ENCODE data around the gene SPRYD3.

Gene SPRYD3

DNA sequence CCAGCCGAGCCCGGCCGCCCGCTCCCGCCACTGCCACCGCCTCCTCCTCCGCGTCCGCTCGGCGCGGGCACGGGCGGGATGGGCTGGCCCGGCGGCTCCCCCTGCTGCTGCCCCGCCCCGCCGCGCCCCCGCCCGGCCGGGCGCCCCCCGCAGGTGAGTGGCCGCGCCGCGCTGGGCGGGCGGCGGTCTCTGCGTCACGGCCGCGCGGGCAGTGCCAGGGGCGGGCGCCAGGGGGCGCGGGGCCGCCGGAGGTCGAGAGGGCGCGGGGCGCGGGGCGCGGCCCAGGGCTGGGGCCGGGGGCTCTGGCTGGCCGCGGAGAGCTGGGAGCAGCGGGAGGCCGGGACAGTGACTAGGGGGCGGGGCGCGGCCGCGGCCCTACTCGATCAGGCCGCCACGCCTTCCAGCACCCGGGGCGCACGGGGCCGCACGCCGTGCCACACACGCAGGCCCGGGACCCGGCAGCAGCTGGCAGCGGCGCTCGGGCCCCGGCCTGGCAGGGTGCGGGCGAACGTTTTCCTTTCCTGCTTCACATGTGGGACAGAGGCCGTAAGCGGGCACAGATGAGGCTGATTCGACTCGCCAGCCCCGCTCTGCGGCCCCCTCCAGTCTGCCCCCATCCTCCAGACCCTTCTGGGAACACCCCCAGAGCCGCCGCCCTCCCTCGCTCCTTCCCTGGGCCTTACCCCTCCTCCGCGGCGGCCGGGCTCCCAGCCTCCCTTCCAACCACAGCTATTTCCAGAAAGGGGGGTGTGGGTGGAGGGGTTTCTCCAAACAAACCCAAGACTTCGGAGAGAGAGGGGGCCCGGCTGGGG, 31.8 kb downstream of the SPRYD3 start:
- no peak for DNase-seq (ENCODE audit: low read depth)
- TF ChIP-seq, protein P1, sequence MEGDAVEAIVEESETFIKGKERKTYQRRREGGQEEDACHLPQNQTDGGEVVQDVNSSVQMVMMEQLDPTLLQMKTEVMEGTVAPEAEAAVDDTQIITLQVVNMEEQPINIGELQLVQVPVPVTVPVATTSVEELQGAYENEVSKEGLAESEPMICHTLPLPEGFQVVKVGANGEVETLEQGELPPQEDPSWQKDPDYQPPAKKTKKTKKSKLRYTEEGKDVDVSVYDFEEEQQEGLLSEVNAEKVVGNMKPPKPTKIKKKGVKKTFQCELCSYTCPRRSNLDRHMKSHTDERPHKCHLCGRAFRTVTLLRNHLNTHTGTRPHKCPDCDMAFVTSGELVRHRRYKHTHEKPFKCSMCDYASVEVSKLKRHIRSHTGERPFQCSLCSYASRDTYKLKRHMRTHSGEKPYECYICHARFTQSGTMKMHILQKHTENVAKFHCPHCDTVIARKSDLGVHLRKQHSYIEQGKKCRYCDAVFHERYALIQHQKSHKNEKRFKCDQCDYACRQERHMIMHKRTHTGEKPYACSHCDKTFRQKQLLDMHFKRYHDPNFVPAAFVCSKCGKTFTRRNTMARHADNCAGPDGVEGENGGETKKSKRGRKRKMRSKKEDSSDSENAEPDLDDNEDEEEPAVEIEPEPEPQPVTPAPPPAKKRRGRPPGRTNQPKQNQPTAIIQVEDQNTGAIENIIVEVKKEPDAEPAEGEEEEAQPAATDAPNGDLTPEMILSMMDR (IDR thresholded peaks at IDR 0.05; ENCODE audit: control insufficient read depth, extremely low read depth, insufficient read depth), result peak; percentile 62
- H3K4me3 ChIP-seq (ENCODE audit: low read depth, low read length), result peak overlapping the region; percentile 61

DNA sequence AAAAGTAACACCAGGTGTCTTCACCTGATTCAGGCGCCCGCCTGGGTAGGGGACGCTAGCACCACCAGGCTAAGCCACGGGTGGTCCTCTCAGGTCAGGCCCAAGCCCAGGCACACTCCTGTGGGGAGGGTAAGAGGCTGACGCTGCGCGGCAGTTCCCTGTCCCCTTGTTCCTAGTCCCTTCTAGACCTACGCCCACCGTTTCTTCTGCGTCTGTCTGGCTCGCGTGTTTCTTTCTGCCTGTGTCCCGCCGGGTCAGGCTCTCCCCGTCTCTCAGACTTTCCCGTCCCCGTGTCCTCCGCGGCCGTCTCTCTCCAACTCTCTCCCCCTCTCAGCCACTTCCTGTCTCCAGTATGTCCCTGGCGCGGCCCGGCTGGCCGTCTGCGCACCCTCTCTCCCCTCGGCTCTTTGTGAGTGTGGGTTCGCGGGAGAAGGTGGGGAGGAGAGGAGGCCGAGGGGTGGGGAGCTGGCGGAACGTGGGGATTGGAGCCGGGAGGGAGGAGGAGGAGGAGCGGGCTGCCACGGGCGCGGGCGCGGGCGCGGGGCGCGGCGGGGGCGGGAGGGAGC, 32.5 kb downstream of the SPRYD3 start:
- no peak for DNase-seq (ENCODE audit: low read depth)
- H3K4me3 ChIP-seq (ENCODE audit: low read depth, low read length), result peak overlapping the region; percentile 61
- TF ChIP-seq, protein P1 (IDR thresholded peaks at IDR 0.05; ENCODE audit: control insufficient read depth, extremely low read depth, insufficient read depth), result no peak

DNA sequence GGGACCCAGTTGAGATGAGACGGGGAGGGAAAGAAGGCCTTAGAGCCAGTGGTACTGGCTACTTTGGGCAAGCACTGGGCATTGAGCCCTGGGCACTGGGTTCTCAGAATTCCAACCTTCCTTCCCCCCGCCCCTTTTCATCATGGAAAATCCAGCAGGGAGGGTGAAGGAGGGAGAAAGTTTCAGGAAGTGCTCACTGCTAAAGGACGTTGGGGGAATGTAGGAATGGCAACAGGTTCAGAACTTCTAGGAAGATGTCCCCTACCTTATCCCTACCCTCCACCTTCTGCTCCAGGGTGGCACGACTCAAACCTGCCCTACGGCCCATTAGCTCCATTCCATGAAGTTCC, 33.5 kb downstream of the SPRYD3 start:
- TF ChIP-seq, protein P1 (IDR thresholded peaks at IDR 0.05; ENCODE audit: control insufficient read depth, extremely low read depth, insufficient read depth), result no peak
- no peak for DNase-seq (ENCODE audit: low read depth)
- no peak overlapping the region for H3K4me3 ChIP-seq (ENCODE audit: low read depth, low read length)

DNA sequence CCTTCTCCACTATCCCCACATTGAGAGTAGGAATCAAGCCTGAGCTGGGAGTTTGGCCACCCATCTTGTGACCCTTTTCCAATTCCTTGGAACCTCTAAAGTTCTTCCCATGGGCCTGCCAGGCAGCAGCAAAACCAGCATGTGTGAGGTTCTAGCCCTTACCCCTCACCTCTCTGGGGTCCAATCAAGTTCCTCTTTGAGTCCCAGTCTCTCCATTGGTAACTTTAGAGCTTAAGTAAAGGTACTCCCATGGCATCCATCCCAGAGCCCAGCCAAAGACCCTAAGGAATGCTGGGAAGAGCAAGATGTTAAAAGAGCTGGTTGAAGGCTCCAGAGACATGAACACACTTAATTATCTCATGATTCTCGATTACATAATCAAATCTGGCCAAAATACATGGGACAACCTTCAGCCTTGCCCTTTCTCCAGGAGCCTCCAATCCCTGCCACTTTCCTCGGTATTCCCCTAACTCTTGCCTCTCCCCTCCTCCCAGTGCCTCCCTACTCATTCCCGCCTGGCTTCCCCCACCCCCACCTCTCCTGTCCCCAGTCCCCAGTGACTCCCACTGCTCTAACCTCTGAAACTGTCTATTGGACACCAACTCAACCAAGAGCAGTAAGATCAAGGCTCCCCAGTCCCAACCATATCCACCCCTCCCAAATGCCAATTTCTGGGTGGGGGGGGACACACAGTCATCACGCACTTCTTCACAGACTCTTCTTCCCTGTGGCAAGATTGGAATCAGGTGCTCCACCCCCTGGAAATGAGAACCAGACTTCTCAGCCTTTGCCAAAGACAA, 34.1 kb downstream of the SPRYD3 start:
- DNase-seq (ENCODE audit: low read depth), result no peak

DNA sequence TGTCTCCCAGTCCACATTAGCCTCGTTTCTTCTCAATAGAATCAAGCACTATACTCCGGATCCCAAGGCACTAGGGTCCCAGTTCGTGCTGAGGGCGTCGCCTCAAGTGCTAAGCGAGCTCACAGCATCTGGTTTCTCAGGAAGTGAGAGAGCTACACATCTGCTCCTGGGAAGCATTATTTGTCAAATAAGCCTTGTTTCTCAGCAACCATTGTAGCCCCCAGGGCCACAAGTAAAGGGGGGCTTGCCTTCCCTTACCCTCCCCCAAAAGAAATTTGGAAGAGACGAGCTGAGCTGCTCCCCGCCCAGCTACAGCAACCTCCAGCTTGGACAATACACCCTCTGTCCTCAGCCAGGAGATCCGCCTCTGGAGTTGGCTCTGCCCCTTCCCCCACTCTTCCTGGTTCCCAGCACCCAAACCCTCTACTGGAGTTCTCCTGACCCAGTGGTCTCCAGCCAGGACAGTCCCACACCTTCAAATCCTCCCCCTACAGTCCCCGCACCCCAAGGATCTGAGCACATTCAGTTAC, 35.1 kb downstream of the SPRYD3 start:
- TF ChIP-seq, protein P1 (IDR thresholded peaks at IDR 0.05; ENCODE audit: control insufficient read depth, extremely low read depth, insufficient read depth), result no peak
- no peak for DNase-seq (ENCODE audit: low read depth)
- no peak overlapping the region for H3K4me3 ChIP-seq (ENCODE audit: low read depth, low read length)

More for the DNA sequence above, 34.1 kb downstream of the SPRYD3 start:
- TF ChIP-seq, protein P1 (IDR thresholded peaks at IDR 0.05; ENCODE audit: control insufficient read depth, extremely low read depth, insufficient read depth), result no peak
- no peak overlapping the region for H3K4me3 ChIP-seq (ENCODE audit: low read depth, low read length)

DNA sequence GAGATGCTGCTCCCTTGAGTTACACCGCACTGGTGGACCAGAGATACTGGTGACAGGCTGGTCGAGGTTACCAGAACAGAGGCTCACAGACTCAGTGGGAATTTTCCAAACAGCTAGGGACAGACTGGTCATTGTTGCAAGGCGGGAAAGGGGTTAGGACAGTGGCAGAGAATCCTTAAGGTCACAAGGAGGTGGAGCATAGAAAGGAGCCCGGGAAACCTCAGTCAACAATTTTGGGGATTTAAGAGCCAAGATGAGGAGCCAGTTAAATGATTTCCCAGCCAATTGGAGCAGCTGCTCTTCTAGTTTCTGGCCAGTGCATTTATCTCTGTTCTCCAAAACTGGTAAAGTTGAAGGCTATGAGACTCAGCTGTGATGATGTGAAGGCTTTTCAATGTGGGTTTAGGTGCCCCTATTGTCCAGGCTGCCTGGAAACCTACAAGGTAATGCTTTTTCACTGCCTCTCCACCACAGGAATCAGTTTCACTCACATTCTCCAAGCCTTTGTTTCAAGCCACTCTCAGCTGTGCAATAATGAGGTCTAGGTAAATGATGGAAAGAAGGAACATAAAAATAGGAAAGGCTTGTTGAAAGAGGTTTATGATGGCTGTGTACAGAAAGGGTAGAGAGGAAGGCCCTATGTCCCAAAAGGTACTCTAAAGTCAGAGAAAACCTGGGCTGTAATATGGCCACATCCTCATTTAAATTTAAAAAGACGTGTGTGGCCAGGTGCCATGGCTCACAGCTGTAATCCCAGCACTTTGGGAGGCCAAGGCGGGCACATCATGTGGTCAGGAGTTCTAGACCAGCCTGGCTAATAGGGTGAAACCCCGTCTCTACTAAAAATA, 36.4 kb downstream of the SPRYD3 start:
- TF ChIP-seq, protein P1 (IDR thresholded peaks at IDR 0.05; ENCODE audit: control insufficient read depth, extremely low read depth, insufficient read depth), result no peak
- no peak overlapping the region for H3K4me3 ChIP-seq (ENCODE audit: low read depth, low read length)
- no peak for DNase-seq (ENCODE audit: low read depth)
